Ammon's horn (tissue), 1 donor: Measurements from ENCODE around the gene LMF1.

Experiments
- DNase-seq: peaks from one replicate; pipeline ENCODE4 v3.0.0-alpha.2; 2016; ENCODE audit warnings: low spot score

LMF1 gene

GRCh38 chr16:929227-930073 lies 41.3 kb downstream of the LMF1 start:
- DNase-seq = no peak

- DNase-seq = no peak
Observed at GRCh38 chr16:928526-928925, 42.3 kb downstream of the LMF1 start.

- DNase-seq = no peak
Observed at GRCh38 chr16:927931-928330, 42.9 kb downstream of the LMF1 start.

- DNase-seq = no peak
Observed at GRCh38 chr16:927406-927805, 43.4 kb downstream of the LMF1 start.

GRCh38 chr16:926715-927114 lies 44.1 kb downstream of the LMF1 start:
- no peak for DNase-seq

GRCh38 chr16:924806-925205 lies 46.0 kb downstream of the LMF1 start:
- no peak for DNase-seq

- DNase-seq = no peak
Observed at GRCh38 chr16:924063-924462, 46.7 kb downstream of the LMF1 start.

- DNase-seq = no peak
Observed at GRCh38 chr16:923184-923583, 47.6 kb downstream of the LMF1 start.

- no peak for DNase-seq
Observed at GRCh38 chr16:922051-922450, 48.7 kb downstream of the LMF1 start.

GRCh38 chr16:921321-921905 lies 49.4 kb downstream of the LMF1 start:
- peak; percentile 40 for DNase-seq

- peak; percentile 69 for DNase-seq
Observed at GRCh38 chr16:920717-921116, 50.1 kb downstream of the LMF1 start.

GRCh38 chr16:920051-920681 lies 50.6 kb downstream of the LMF1 start:
- no peak for DNase-seq

- DNase-seq = no peak
Observed at GRCh38 chr16:919658-920050, 51.1 kb downstream of the LMF1 start.

GRCh38 chr16:918741-919657 lies 51.8 kb downstream of the LMF1 start:
- no peak for DNase-seq

GRCh38 chr16:918068-918467 lies 52.7 kb downstream of the LMF1 start:
- no peak for DNase-seq

GRCh38 chr16:917591-918061 lies 53.2 kb downstream of the LMF1 start:
- DNase-seq = no peak

- DNase-seq = no peak
Observed at GRCh38 chr16:916035-916799, 54.6 kb downstream of the LMF1 start.

GRCh38 chr16:915546-915945 lies 55.2 kb downstream of the LMF1 start:
- no peak for DNase-seq

GRCh38 chr16:914440-914839 lies 56.3 kb downstream of the LMF1 start:
- DNase-seq = peak; percentile 41

- no peak for DNase-seq
Observed at GRCh38 chr16:913817-914439, 56.9 kb downstream of the LMF1 start.
